SK-MEL-5 (cell line): ENCODE results near the gene EME2. TPM values are rescaled to one million over a fixed set of nuclear protein-coding genes. Genes with fewer than 3 reads are reported as not detected.
A peak's percentile ranks its signal among the peaks of the same experiment; 100 is the strongest.

Experiments
- DNase-seq: peaks from one replicate; pipeline ENCODE4 v3.0.0-alpha.2; 2016; ENCODE audit warnings: low read depth, low spot score
- in situ Hi-C: cut with HindIII; loops from 2 replicates; pipeline ENCODE4 v1.10.0; 2016; ENCODE audit warnings: low sequenced_read_pairs, high pct_unique_total_duplicates, low pct_unique_long_range_greater_than_20kb
- total RNA-seq: library from RNA; depleted of rRNA; stranded (reverse); fragments of >200 nt; shearing (Covaris generic); gene quantifications from 2 replicates; pipeline ENCODE4 v1.2.3, GENCODE V29; 2014

EME2 gene
- total RNA-seq, 1 experiment from 2014 or later, result 4.3 TPM

DNA sequence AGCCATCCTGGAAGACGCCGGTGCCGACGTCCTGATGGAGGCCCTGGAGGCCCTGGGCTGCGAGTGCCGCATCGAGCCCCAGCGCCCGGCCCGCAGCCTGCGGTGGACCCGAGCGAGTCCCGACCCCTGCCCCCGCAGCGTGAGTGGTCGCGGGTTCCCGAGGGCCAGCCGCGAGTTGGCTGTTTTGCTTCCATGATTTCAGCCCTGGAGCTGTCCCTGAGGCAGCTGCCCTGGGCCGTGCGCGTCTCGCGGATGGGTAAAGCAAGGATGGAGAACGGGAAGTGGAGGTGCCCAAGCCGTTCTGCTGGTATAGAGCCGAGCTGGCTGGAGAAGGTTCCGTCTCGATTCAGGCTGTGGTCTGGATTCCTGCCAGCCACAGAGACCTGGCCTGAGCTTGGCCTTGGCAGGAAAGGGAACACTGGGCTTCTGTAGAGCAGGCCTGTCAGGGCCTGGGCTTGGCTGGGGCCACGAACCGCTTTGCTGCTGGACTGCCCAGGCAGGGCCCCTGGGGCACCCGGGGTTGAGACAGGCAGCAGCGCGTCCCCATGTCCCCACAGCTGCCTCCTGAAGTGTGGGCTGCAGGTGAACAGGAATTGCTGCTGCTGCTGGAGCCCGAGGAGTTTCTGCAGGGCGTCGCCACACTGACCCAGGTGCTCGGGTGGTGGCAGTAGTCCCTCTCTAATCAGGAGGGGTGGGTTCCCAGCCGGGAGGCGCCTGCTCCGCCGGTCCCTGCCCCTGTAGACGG lies 1.3 kb downstream of the EME2 start:
- in situ Hi-C loops, result no loop called here
- no peak for DNase-seq

DNA sequence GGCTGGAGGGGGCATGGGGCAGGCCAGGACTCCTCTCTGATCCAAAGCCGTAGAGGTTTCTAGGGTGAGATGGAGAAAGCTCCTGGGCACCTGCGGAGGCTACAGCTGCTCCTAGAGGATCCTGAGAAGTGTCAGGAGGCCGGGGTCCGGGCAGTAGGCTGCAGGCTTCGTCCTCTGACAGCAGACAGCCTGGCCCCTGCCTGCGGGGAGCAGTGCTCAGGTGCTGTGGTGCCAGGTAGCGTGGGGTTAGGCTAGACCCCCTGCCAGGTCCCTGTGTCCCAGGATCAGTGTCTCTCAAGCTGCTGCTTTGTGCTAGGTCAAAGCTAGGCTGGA lies 1.8 kb downstream of the EME2 start:
- in situ Hi-C loops, result no loop called here

DNA sequence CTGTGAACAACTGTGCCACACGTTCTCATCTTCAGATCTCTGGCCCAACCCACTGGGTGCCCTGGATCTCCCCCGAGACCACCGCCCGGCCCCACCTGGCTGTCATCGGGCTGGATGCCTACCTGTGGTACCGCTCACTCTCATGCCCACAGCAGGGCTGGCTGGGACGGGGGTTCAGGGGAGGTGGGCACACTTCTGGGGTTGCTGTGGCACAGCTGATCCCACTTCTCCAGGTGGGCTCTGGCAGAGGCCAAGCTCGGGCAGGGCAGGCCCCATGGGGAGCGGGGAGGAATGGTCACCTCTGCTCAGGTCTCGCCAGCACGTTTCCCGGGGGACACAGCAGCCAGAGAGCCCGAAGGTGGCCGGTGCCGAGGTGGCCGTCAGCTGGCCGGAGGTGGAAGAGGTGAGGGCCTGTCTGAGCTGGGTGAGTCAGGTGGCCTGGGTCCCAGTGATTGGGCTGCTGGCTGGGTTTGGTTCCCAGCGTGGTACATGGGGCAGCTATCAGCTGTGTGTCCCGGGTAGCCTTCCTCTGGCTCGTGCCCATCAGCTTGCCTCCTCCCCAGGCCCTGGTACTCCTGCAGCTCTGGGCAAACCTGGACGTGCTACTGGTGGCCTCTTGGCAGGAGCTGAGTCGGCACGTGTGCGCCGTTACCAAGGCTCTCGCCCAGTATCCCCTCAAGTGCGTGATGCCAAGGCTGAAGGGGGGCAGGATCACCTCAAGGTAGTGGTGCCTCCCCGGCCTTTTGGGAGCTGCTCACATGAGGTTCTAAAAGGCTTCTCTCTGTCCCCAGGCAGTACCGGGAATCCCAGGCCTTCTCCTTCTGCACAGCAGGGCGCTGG lies 2.6 kb downstream of the EME2 start:
- no peak for DNase-seq
- in situ Hi-C loops, result no loop called here

More for the DNA sequence above, 1.8 kb downstream of the EME2 start:
- no peak for DNase-seq

DNA sequence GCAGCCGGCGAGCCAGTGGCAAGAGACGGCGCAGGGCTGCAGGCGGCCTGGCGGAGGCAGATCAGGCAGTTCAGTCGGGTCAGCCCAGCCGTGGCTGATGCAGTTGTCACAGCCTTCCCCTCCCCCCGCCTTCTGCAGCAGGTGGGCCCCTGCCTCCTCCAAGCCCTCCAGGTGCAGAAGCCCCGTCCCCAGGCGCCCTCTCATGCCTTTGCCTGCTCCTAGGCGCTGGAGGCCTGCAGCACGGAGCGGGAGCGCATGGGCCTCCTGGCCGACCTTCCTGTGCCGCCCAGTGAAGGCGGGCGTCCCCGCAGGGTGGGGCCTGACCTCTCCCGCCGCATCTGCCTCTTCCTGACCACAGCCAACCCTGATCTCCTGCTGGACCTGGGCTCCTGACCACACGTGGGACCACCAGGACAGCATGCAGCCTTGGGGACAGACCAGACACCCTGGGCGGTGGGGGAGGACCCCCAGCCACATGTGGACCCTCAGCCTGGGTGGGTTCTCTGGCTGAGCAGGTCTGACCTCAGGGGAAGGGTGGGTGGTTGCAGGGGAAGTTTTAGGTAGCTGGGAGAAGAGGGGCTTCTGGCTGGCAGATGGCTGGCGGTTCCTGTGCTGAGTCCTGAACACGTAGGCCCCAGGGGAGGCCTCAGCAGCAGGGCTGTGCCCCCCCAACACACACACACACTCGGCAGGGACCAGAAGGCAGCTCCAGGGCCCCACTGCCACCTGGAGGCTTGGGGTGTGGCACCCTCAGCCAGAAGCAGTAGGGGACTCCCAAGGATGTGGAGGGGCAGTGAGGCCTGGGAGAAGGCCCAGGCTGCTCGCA lies 3.4 kb downstream of the EME2 start:
- DNase-seq, result no peak
- in situ Hi-C loops, result no loop called here

DNA sequence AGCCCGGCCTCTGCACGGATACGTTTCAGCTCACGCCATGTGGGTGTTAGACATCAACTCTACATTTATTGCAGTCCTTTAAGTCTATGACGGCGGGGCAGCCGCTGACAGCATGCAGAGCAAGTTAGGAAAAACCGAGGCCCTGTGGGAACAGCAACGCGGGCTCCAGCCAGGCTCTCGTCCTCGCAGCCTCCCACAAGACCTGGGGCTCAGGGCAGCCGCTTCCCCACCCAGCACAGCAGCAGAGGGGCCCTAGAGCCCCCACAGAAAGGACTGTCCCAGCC lies 4.0 kb downstream of the EME2 start:
- in situ Hi-C loops, result no loop called here
- DNase-seq, result no peak

DNA sequence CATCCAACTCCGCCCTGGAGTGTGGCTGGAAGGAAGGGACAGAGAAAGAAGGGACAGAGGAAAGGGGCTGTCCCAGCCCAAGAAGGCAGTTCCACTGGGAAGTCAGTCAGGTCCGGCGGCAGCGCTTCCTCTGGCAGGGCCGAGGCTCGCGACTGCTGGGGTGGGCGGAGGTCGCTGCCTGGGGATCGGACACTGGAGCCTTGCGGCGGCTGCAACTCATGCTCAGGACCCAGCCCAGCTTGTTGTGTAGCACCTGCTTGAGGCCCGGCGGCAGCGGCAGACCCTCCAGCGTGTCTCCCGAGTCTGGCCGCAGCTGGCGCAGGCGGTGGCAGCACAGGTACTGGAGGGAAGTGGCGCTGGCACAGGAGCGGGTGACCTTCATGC lies 4.4 kb downstream of the EME2 start:
- in situ Hi-C loops, result no loop called here

DNA sequence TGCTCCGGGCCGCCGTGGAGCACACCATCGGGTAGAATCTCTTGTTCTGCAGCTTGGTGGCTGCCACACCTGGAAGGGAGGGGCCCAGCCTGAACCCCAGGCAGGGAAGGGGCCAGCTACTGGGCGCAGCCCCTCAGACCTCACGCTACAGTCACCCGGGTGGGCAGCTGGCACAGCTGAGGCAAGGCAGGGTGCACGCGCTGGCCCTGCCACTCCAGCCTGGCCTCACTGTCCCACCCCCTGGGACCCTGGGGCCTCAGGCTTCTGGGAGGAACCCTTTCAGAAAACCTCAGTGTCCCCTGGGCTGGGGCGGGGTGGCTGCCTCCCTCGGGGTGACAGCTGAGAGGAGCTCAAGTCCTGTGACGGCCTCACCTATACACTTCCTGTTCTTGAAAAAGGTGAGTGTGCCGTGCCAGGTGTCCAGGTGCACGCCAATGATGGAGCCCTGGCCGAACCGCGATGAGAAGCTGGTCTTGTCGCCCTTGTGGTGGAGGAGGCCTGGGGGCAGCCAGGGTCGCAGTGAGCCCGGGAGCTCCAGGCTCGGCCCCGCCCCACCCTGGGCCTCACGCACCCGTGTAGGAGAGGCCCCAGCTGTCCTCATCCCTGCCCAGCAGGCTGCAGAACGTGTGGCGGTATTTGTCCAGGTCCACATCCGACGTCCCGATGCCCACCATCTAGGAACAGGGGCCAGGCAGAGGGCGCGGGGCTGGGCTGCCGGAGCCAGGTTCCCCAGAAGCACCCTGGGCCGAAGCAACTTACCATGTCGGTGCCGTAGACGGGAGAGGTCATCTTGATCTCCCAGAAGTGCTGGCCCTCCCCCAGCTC lies 5.0 kb downstream of the EME2 start:
- no peak for DNase-seq
- in situ Hi-C loops, result no loop called here

More for the DNA sequence above, 4.4 kb downstream of the EME2 start:
- no peak for DNase-seq

DNA sequence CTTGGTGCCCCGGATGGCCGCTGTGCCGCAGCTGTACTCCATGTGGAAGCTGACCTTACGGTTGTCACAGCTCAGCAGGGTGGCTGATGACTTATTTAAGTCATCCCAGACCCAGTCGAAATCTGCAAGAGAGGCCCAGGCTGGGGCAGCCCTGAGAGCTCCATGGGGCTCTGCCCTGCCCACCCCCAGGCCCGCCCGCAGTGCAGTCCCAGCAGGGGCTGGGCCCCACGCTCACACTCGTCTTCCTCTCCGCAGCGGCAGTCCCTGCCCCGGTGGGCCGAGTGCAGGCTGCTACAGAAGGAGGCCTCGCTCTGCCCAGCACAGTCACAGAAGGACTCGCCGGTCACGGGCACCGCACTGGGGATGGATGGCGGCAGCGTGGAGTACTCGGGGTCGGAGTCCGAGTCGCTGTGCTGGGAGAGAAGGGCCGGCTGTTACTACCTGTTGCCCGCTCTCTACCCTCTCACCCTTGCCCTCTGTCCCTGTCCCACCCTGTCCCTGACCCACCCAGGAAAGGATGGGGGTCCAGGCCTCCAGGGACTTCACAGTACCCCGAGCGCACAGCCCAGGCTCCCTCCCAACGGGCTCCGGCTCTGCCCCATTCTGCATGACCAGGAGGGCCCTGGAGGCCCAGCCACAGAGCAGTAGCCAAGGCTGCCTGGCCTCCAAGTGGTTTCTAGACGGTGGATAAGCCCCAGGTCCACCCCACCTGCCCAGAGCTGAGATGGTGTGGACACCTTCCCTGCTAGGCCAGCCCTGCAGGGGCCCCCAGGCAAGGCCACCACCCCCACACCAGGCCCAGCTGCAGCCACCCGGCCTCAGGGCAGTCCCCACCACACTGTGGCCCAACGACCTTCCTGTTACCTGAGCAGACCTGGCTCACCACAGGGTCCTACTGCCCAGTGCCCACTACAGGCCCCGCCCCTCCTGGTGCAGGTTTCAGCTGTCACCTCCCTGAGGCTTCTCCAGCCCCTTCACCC lies 5.9 kb downstream of the EME2 start:
- in situ Hi-C loops, result no loop called here

DNA sequence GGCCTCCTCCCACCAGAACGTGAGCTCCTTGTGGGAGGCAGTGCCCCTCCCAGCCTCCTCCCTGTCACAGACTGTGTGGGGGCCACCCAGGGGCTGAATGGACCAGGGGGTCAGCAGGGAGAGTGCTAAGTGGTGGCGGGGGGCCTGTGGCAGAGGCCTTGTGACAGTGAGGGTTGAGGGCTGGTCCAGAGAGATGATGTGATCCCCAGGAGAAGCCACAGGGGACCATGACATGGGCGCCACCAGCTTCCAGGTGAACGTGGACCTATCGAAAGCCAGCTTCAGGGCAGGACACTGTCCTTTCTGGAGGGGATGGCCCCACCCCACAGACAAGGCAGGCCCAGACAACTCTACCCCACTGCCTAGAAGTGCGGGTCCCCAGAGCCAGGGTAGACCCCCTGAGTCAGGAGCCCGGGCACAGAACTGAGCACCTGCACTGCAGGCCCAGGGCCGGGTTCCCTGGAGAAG lies 6.7 kb downstream of the EME2 start:
- DNase-seq, result no peak
- in situ Hi-C loops, result no loop called here

More for the DNA sequence above, 5.9 kb downstream of the EME2 start:
- DNase-seq, result no peak

DNA sequence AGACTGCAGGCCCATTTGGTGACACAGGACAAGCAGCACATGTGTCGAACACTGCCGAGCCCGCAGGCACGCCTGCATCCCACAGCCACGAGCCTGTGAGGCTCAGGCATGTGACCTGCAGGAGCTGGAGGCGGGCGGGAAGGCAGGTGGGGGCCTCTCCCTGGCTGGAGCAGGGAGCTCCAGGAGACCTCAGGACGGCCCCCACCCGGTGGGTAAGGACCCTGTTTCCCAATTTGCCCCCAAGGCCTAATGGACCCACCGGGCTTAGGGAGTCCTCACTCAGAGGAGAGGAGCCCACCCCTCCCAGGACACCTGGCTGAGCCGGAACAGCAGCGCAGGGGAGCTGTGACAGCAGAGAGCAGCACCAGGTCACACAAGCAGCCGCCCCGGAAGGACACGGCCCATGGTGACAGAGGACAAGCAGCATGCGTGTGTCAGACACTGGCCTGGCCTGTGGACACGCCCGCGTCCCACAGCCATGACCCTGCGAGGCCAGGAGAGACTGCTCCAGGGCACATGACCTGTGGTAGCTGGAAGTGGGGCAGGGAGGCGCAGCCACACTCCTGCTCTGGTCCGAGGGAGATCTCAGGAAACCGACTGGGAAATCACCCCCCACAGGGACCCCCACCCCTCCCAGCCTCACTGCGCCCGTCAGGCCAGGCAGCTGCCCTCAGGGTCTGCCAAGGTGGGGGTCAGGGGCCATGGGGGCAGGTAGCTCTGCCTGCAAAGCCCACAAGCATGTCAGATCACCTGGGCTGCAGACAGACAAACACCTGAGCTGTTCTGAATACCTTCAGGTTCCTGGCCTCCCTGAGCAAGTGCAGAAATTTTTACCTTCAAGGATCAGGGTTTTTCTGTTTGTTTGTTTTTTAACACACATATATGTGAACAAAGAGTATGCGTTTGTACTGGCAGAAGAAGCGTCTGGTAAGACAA lies 7.4 kb downstream of the EME2 start:
- in situ Hi-C loops, result no loop called here
- no peak for DNase-seq

DNA sequence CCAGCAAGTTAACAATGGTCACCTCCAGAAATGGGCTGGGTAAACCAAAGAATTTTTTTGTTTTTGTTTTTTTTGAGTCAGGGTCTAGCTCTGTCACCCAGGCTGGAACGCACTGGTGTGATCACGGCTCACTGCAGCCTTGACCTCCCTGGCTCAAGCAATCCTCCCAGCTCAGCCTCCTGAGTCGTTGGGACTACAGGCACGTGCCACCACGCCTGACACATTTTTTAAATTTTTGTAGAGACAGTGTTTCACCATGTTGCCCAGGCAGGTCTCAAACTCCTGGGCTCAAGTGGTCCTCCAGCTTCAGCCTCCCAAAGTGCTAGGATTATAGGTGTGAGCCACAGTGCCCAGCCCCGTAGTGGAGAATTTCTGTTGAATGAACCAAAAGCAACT lies 8.1 kb downstream of the EME2 start:
- in situ Hi-C loops, result no loop called here
- no peak for DNase-seq

DNA sequence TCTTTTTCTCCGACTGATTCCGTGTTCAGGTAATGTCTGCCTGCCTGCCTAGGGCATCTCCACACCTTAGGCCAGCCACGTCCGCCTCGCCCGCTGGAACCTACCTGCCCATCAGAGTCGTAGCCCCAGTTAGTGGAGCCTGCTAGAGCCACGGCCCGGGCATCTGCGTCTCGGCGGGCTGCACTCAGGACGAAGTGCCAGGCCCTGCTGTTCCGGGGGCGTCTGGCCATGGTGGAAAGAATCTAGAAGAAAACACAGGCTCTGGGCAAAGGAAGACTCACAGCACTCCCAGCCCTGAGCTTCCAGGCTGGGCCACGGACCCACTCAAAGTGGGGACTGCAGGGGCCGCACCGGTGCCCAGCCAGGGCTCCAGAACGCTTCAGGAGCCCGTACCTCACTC lies 8.6 kb downstream of the EME2 start:
- in situ Hi-C loops, result no loop called here
- no peak for DNase-seq

DNA sequence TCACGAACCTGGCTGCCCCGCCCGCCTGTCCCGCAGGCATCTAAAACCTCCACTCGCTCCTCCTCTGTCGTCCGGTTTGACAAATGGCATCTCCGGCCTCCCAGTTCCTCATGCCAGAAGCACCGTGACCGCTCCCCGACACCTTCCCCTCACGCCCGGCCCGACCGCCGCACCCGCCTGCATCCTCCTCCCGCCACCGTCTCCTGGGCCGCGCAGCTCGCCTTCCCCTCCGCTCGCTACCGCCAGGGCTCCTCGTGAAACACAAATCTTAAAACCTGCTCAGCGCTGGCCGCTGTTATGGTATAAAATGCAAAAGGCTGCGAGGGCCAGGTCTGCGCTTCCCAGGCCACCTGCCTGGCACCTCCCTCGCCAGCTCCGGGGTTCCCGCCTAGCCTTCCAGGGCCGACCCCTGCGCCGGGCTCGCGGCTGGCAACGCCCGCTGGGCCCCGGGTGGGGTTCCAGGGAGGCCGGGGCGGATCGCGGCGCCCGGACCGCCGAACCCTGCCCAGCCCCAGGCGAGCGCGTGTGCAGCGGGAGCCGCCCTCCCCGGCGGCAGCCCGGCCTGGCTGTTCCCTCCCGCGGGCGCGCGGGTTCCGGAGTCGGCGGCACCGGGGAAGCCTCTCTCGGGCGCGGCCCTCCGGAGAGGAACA lies 9.3 kb downstream of the EME2 start:
- DNase-seq, result no peak
- in situ Hi-C loops, result no loop called here

DNA sequence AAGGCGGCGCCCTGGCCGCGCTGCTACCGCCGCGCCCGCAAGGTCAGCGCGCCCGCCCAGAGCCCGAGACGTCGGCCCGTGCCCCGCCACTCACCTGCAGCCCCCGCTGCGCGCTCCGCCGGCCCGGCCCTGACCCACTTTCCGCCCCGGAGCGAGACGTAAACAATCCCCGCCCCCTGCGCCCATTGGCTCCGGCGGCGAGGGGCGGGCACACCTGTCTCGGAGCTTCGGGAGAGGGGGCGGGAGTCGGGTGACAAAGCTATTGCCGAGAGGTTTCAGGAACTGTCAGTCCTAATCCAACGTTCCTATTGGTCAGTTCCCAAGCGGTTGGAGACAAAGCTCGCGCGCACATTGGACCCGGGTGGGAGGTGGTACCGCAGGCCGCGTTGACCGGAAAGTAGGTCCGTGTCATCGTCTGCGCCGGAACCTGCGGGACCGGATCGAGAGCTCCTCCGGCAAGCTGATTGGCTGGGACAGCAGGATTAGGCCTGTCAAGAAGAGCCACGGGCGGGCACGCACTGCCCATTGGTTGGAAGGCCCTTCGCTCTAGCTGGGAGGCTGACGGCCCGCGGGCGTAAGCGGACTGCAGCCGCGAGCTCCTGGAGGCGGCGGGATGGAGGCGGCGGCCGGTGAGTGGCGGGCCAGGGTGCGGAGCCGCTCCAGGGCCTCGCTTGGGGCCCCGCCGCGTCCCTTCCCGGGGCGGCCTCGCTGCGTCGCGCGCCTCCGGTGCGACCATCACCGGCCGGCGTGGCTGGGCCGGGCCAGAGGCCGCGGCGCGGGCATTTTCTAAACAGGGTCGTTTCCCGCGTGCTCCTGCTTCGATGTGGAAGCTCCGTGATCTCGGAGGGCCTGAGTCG lies 10.0 kb downstream of the EME2 start, which contains the start of the genes NUBP2 and SPSB3:
Gene NUBP2 (plus strand): TSS at position 553 of the 857 bp plus-strand sequence. CDS start 61 bp downstream, at position 614.
Gene SPSB3 (minus strand): TSS at position 164 of the 857 bp plus-strand sequence. CDS start 1,088 bp downstream, outside the sequence.
- DNase-seq, result peak; percentile 99
- in situ Hi-C loops, result no loop called here
